Fibroblast of lung (primary cell): ENCODE measurements around the gene EPHA8. TPM values are rescaled to one million over a fixed set of nuclear protein-coding genes. Genes with fewer than 3 reads are reported as not detected.

Experiments
- DNase-seq, 2 donors: peaks; one replicate each; pipeline versions ENCODE4 v3.0.0 to v3.0.0-alpha.2; 2010; ENCODE audit warnings: low read depth in 2 of 2
- H2AFZ ChIP-seq: 2 replicates; pipeline ENCODE4 v1.5.1; 2012; ENCODE audit warnings: low read length, control low read depth, inconsistent platforms
- H3K27ac ChIP-seq: 2 replicates; pipeline ENCODE4 v1.5.1; 2011; ENCODE audit warnings: low read length, control low read depth; ENCODE audit not compliant: insufficient read depth
- H3K27me3 ChIP-seq: 2 replicates; pipeline ENCODE4 v1.5.1; 2011; ENCODE audit warnings: mild to moderate bottlenecking, low read length; ENCODE audit not compliant: control insufficient read depth, insufficient read depth
- H3K36me3 ChIP-seq: 2 replicates; pipeline ENCODE4 v1.5.1; 2011; ENCODE audit warnings: low read length; ENCODE audit not compliant: control insufficient read depth, insufficient read depth
- H3K4me1 ChIP-seq: 2 replicates; pipeline ENCODE4 v1.5.1; 2011; ENCODE audit warnings: low read length; ENCODE audit not compliant: control insufficient read depth, insufficient read depth; ENCODE audit errors: extremely low read depth
- H3K4me2 ChIP-seq: 2 replicates; pipeline ENCODE4 v1.5.1; 2011; ENCODE audit warnings: low read length, control low read depth; ENCODE audit not compliant: insufficient read depth; ENCODE audit errors: extremely low read depth
- H3K4me3 ChIP-seq, 4 experiments: fragments of 200-600 bp in 1 of 4; sonication (generic) in 1 of 4; replicated peaks in 1 of 4; 2 replicates each; pipeline ENCODE4 v1.5.1; 2011 to 2016; ENCODE audit warnings: low read length in 4 of 4, low read depth in 3 of 4, mild to moderate bottlenecking in 3 of 4, control low read depth in 2 of 4, inconsistent platforms in 1 of 4, mixed read lengths in 1 of 4; ENCODE audit not compliant: insufficient read depth in 1 of 4; ENCODE audit errors: control extremely low read depth in 1 of 4
- H3K79me2 ChIP-seq: 2 replicates; pipeline ENCODE4 v1.5.1; 2012; ENCODE audit warnings: mild to moderate bottlenecking, low read length, inconsistent platforms; ENCODE audit not compliant: control insufficient read depth, insufficient read depth
- H3K9ac ChIP-seq: 2 replicates; pipeline ENCODE4 v1.5.1; 2011; ENCODE audit warnings: mild to moderate bottlenecking, low read length, control low read depth; ENCODE audit not compliant: insufficient read depth
- H3K9me3 ChIP-seq: 2 replicates; pipeline ENCODE4 v1.5.1; 2012; ENCODE audit warnings: low read depth, low read length; ENCODE audit not compliant: control insufficient read depth, insufficient read depth
- H4K20me1 ChIP-seq: 2 replicates; pipeline ENCODE4 v1.5.1; 2011; ENCODE audit warnings: low read length; ENCODE audit not compliant: control insufficient read depth, insufficient read depth; ENCODE audit errors: extremely low read depth
- CTCF ChIP-seq, 2 donors: IDR thresholded peaks in 1 of 2; conservative IDR thresholded peaks in 1 of 2; 1 replicate in 1 of 2; 2 replicates in 1 of 2; pipeline ENCODE4 v1.5.1; 2011 to 2012; ENCODE audit warnings: low read length in 2 of 2, control low read depth in 1 of 2, inconsistent platforms in 1 of 2, low read depth in 1 of 2, mild to moderate bottlenecking in 1 of 2
- EZH2 ChIP-seq: IDR thresholded peaks from 2 replicates; pipeline ENCODE4 v1.5.1; 2012; ENCODE audit warnings: low read length, control low read depth, mild to moderate bottlenecking; ENCODE audit errors: missing control alignments
- polyA plus RNA-seq, 2 donors: library from polyadenylated mRNA; depleted of rRNA in 1 of 2; stranded (reverse) in 1 of 2; unstranded in 1 of 2; fragments of >200 nt; gene quantifications; 2 replicates each; pipeline ENCODE4 v1.2.1, GENCODE V29; 2011 to 2012; ENCODE audit warnings: missing spikeins in 1 of 2
- total RNA-seq: library from RNA; depleted of rRNA; stranded (reverse); fragments of >200 nt; gene quantifications from 2 replicates; pipeline ENCODE4 v1.2.1, GENCODE V29; 2014

EPHA8 gene
- total and polyA plus RNA-seq, 2 donors (not counting 1 experiment from before 2014, with no cell fraction given) = not detected

GRCh38 chr1:22547818-22548462 lies 15.3 kb upstream of the EPHA8 start:
- Histone ChIP-seq H3K9ac (no peak overlapping the region), H3K4me3 (no peak overlapping the region), H3K36me3 (no peaks in the 10 kb centered on the region), H3K27me3 (peaks cover 28% of the 10 kb centered on the region), H2AFZ (no peak overlapping the region), H3K27ac (no peak overlapping the region), H3K79me2 (no peaks in the 10 kb centered on the region), H3K4me1 (no peaks in the 10 kb centered on the region), H4K20me1 (no peaks in the 10 kb centered on the region), H3K9me3 (no peaks in the 10 kb centered on the region), H3K4me2 (no peak overlapping the region)
- TF ChIP-seq EZH2 (no peak), CTCF (conservative IDR thresholded peaks at IDR 0.05 in 1 of 2, IDR thresholded peaks at IDR 0.05 in 1 of 2; ENCODE audit: low read depth in 1 of 2, low read length in 2 of 2) (no peak)
- no peak for DNase-seq

GRCh38 chr1:22550021-22550420 lies 13.3 kb upstream of the EPHA8 start:
- no peak for TF ChIP-seq EZH2
- no peak for TF ChIP-seq CTCF (conservative IDR thresholded peaks at IDR 0.05 in 1 of 2, IDR thresholded peaks at IDR 0.05 in 1 of 2; ENCODE audit: low read depth in 1 of 2, low read length in 2 of 2)
- Histone ChIP-seq H3K4me2 (no peak overlapping the region), H3K4me1 (no peaks in the 10 kb centered on the region), H3K36me3 (no peaks in the 10 kb centered on the region), H3K27ac (no peak overlapping the region), H3K9ac (no peak overlapping the region), H3K79me2 (no peaks in the 10 kb centered on the region), H4K20me1 (no peaks in the 10 kb centered on the region), H2AFZ (no peak overlapping the region), H3K4me3 (no peak overlapping the region), H3K27me3 (peaks cover 36% of the 10 kb centered on the region), H3K9me3 (no peaks in the 10 kb centered on the region)
- no peak for DNase-seq

GRCh38 chr1:22551591-22551990 lies 11.7 kb upstream of the EPHA8 start:
- Histone ChIP-seq H3K4me2 (no peak overlapping the region), H2AFZ (no peak overlapping the region), H3K9ac (no peak overlapping the region), H3K79me2 (no peaks in the 10 kb centered on the region), H3K9me3 (no peaks in the 10 kb centered on the region), H3K4me3 (no peak overlapping the region), H3K4me1 (no peaks in the 10 kb centered on the region), H3K27me3 (peaks cover 40% of the 10 kb centered on the region), H4K20me1 (no peaks in the 10 kb centered on the region), H3K27ac (no peak overlapping the region), H3K36me3 (no peaks in the 10 kb centered on the region)
- no peak for TF ChIP-seq CTCF (conservative IDR thresholded peaks at IDR 0.05 in 1 of 2, IDR thresholded peaks at IDR 0.05 in 1 of 2; ENCODE audit: low read depth in 1 of 2, low read length in 2 of 2)
- no peak for TF ChIP-seq EZH2
- DNase-seq = no peak
